ENCODE results near the gene GRP. TPM values are rescaled to one million over a fixed set of nuclear protein-coding genes. Genes with fewer than 3 reads are reported as not detected.

The GRP gene
- total and polyA plus RNA-seq, 2 of the 4 experiments (the other 2 are of a cell fraction): not detected

DNA sequence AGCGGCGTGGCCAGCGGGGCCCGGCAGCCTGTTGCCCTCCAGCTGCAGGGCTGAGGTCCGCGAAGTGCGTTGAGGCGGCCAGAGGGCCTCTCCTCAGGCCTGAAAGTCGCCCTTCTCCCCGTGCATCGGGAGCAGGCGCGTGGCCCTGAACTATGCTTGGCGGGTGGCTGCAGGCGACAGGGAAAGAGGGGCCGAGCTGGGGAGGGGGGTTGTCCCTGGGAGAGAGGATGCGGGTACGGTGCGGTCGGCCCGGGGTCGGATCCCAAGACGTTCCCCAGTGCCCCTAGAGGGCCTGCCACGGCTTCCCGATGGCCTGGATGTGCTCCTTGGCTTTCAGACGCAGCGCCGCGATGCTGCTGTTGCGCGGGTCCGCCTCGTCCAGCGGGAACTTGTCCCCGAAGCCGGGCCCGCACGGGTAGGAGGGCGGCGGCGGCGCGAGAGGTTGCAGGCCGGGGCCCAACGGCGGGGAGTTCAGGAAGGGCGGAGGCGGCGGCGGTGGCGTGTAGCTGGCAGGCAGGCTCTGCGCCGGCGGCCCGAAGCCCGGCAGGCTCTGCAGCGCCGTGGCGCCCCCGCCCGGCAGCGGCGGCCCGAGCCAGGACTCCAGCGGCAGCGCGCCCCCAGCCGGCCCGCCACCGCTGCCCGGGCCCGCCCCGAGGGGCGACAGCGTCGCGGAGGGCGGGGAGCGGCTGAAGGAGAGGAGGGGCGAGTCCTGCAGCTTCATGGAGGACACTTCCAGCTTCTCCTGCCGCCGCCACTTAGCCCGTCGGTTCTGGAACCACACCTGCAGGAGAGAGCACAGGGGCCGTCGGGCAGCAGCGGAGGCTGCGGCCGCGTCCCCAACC, 49.0 kb downstream of the GRP start:
- intact Hi-C loops (cut with micrococcal nuclease) (no loop called here), in situ Hi-C loops (cut with MboI; ENCODE audit: low sequenced_read_pairs) (no loop called here), dilution Hi-C loops (cut with HindIII; ENCODE audit: low sequenced_read_pairs, unreplicated experiment) (no loop called here)
- Histone ChIP-seq H4K8ac (ENCODE audit: low read depth in 2 of 2, low read length in 2 of 2) (no peak overlapping the region), H3K4me2 (ENCODE audit: low read depth, low read length) (no peak overlapping the region), H3K9ac (ENCODE audit: low read depth, low read length) (no peak overlapping the region), H3K9me1 (ENCODE audit: insufficient read depth, low read length) (no peaks in the 10 kb centered on the region), H2AK9ac (replicated peaks; ENCODE audit: low read depth, low read length, poor library complexity) (no peak overlapping the region), H3K9me3 (ENCODE audit: control insufficient read depth, insufficient read depth, low read length) (peaks cover 24% of the 10 kb centered on the region; the same call in 1 of the 2 replicates), H3K4ac (ENCODE audit: low read depth, low read length) (no peak overlapping the region), H2AFZ (replicated peaks; ENCODE audit: low read length, poor library complexity) (peak overlapping the region; percentile 68), H4K5ac (ENCODE audit: low read depth, low read length) (no peak overlapping the region), H4K91ac (ENCODE audit: insufficient read depth, low read depth, low read length) (no peak overlapping the region), H4K20me1 (ENCODE audit: insufficient read depth, low read length) (peaks cover 3% of the 10 kb centered on the region; the same call in 1 of the 2 replicates), H3K79me1 (ENCODE audit: low read depth in 1 of 2, low read length in 2 of 2) (no peaks in the 10 kb centered on the region), H3K56ac (ENCODE audit: extremely low read depth, insufficient read depth, low read length) (no peak overlapping the region), H2BK15ac (ENCODE audit: low read depth, low read length) (no peak overlapping the region), H3K27ac (ENCODE audit: insufficient read depth, low read length) (no peak overlapping the region), H3K18ac (ENCODE audit: low read depth, low read length) (no peak overlapping the region), H2BK5ac (ENCODE audit: low read depth, low read length, poor library complexity, severe bottlenecking) (no peak overlapping the region), H3K4me1 (ENCODE audit: control insufficient read depth, insufficient read depth, low read length) (no peaks in the 10 kb centered on the region), H3K14ac (replicated peaks; ENCODE audit: low read depth, low read length) (no peak overlapping the region), H3K27me3 (ENCODE audit: control insufficient read depth, insufficient read depth, low read length) (peaks cover 98% of the 10 kb centered on the region), H3K23ac (ENCODE audit: low read depth, low read length) (no peak overlapping the region), H2BK120ac (ENCODE audit: low read depth, low read length) (no peak overlapping the region), H3K36me3 (ENCODE audit: control insufficient read depth, insufficient read depth, low read length) (no peaks in the 10 kb centered on the region), H3K4me3 (ENCODE audit: insufficient read depth, low read depth, low read length) (peak overlapping the region; percentile 25), H2BK20ac (ENCODE audit: low read depth, low read length) (no peak overlapping the region), H2AK5ac (ENCODE audit: low read depth, low read length) (no peak overlapping the region)
- ATAC-seq (ENCODE audit: low read depth) (peak; percentile 60), DNase-seq (no peak)
- ChIA-PET CTCF (interaction anchor here (0.5 to 1.4 kb wide), 4 partner anchors 9 to 649 kb away, joined by 3 to 6 read pairs (median 4); no protein-coding TSS in a partner anchor), POLR2A (ENCODE audit: unreplicated experiment) (no interaction called here)
- 4% methylated on average over 37 of the region's 90 CpGs; no CpG with 5 or more reads in 1 of the 2 experiments for WGBS, 2 experiments (ENCODE audit: extremely low coverage in 2 of 2, insufficient read length in 1 of 2)
- BruUV-seq (replicated peaks): no TSS peak
- TF ChIP-seq, protein P1, sequence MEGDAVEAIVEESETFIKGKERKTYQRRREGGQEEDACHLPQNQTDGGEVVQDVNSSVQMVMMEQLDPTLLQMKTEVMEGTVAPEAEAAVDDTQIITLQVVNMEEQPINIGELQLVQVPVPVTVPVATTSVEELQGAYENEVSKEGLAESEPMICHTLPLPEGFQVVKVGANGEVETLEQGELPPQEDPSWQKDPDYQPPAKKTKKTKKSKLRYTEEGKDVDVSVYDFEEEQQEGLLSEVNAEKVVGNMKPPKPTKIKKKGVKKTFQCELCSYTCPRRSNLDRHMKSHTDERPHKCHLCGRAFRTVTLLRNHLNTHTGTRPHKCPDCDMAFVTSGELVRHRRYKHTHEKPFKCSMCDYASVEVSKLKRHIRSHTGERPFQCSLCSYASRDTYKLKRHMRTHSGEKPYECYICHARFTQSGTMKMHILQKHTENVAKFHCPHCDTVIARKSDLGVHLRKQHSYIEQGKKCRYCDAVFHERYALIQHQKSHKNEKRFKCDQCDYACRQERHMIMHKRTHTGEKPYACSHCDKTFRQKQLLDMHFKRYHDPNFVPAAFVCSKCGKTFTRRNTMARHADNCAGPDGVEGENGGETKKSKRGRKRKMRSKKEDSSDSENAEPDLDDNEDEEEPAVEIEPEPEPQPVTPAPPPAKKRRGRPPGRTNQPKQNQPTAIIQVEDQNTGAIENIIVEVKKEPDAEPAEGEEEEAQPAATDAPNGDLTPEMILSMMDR (conservative IDR thresholded peaks at IDR 0.05; ENCODE audit: low read depth, low read length): peak; percentile 35
- TF ChIP-seq MAZ (IDR thresholded peaks at IDR 0.05; ENCODE audit: borderline replicate concordance, low read depth, low read length) (no peak), MAFK (IDR thresholded peaks at IDR 0.05; ENCODE audit: low read depth, low read length) (no peak), MXI1 (IDR thresholded peaks at IDR 0.05; ENCODE audit: borderline replicate concordance, low read depth, low read length) (no peak)
